Esophagus muscularis mucosa (tissue), 4 donors: ENCODE data around the gene SIPA1L3.

ENCODE experiments used
- CTCF ChIP-seq, 3 experiments: fragments of 200-600 bp in 2 of 3; fragments of 450-650 bp in 1 of 3; sonication (generic) in 2 of 3; IDR thresholded peaks; one replicate each; pipeline ENCODE4 v1.5.1; 2017 to 2019; ENCODE audit warnings: antibody characterized with exemption in 3 of 3, mild to moderate bottlenecking in 2 of 3, moderate library complexity in 1 of 3
- EP300 ChIP-seq: sonication (generic); formaldehyde crosslinking; IDR thresholded peaks from one replicate; pipeline ENCODE4 v1.6.1; 2017; ENCODE audit warnings: antibody characterized with exemption
- POLR2A ChIP-seq: fragments of 450-650 bp; IDR thresholded peaks from one replicate; pipeline ENCODE4 v1.6.1; 2017; ENCODE audit warnings: antibody characterized with exemption, moderate library complexity, mild to moderate bottlenecking, low read depth

- no peak for TF ChIP-seq POLR2A
- no peak for TF ChIP-seq CTCF (IDR thresholded peaks at IDR 0.05)
- TF ChIP-seq EP300: no peak
Observed at GRCh38 chr19:38164526-38164925, 257.5 kb downstream of the SIPA1L3 start.
